GM12878 (cell line): Measurements from ENCODE around the gene TRAPPC11.

Experiments
- CEBPZ ChIP-seq: fragments of 150-350 bp; IDR thresholded peaks from 2 replicates; pipeline ENCODE4 v1.6.1; 2016; ENCODE audit warnings: low read depth, low read length
- CTCF ChIP-seq, 3 experiments: IDR thresholded peaks in 2 of 3; conservative IDR thresholded peaks in 1 of 3; 2 replicates each; pipeline ENCODE4 v1.5.1; 2011; ENCODE audit warnings: low read depth in 3 of 3, low read length in 3 of 3, mild to moderate bottlenecking in 3 of 3, control low read depth in 2 of 3, moderate library complexity in 2 of 3, inconsistent platforms in 1 of 3, mixed read lengths in 1 of 3; ENCODE audit not compliant: control insufficient read depth in 2 of 3, insufficient read depth in 1 of 3; ENCODE audit errors: extremely low read depth in 1 of 3
- EZH2 ChIP-seq: IDR thresholded peaks from 2 replicates; pipeline ENCODE4 v1.6.1; 2012; ENCODE audit warnings: low read depth, mild to moderate bottlenecking, control low read depth, inconsistent platforms, low read length, borderline replicate concordance; ENCODE audit not compliant: control insufficient read depth
- FOS ChIP-seq: IDR thresholded peaks from 3 replicates; pipeline ENCODE4 v1.6.1; 2011; ENCODE audit warnings: borderline replicate concordance; ENCODE audit not compliant: insufficient read length; ENCODE audit errors: extremely low read depth
- NFYB ChIP-seq: IDR thresholded peaks from 2 replicates; pipeline ENCODE4 v1.6.1; 2011; ENCODE audit warnings: low read depth, mild to moderate bottlenecking, low read length, improper control_type of control experiment, moderate library complexity; ENCODE audit not compliant: insufficient read depth
- PBX3 ChIP-seq: IDR thresholded peaks from 2 replicates; pipeline ENCODE4 v1.6.1; 2011; ENCODE audit warnings: mild to moderate bottlenecking, low read depth, low read length, moderate library complexity; ENCODE audit not compliant: insufficient replicate concordance
- POLR2A ChIP-seq: IDR thresholded peaks from 2 replicates; pipeline ENCODE4 v1.6.1; 2011; ENCODE audit warnings: low read depth, mild to moderate bottlenecking, low read length
- POLR2AphosphoS5 ChIP-seq: IDR thresholded peaks from 2 replicates; pipeline ENCODE4 v1.6.1; 2011; ENCODE audit warnings: mild to moderate bottlenecking, low read length, inconsistent platforms
- ZNF384 ChIP-seq: IDR thresholded peaks from 2 replicates; pipeline ENCODE4 v1.6.1; 2012; ENCODE audit warnings: low read depth, mild to moderate bottlenecking, low read length, improper control_type of control experiment, borderline replicate concordance

GRCh38 chr4:183728223-183729068, 69.4 kb downstream of the TRAPPC11 start:
- no peak for TF ChIP-seq CTCF (IDR thresholded peaks at IDR 0.05 in 2 of 3, conservative IDR thresholded peaks at IDR 0.05 in 1 of 3; ENCODE audit: control insufficient read depth in 2 of 3, extremely low read depth in 1 of 3, insufficient read depth in 1 of 3, low read depth in 3 of 3, low read length in 3 of 3)
- TF ChIP-seq POLR2A = no peak
- TF ChIP-seq PBX3 = no peak
- TF ChIP-seq CEBPZ = no peak
- no peak for TF ChIP-seq POLR2AphosphoS5
- no peak for TF ChIP-seq ZNF384
- no peak for TF ChIP-seq EZH2
- TF ChIP-seq FOS = no peak
- no peak for TF ChIP-seq NFYB
